NT2/D1 (cell line): Measurements from ENCODE around the gene NPHS1.

Source experiments
- DNase-seq: peaks from one replicate; pipeline ENCODE4 v3.0.0-alpha.2; 2011; ENCODE audit warnings: low read depth, low spot score
- H3K27me3 ChIP-seq: 2 replicates; pipeline ENCODE4 v1.6.0; 2011; ENCODE audit warnings: mild to moderate bottlenecking; ENCODE audit not compliant: insufficient read length, insufficient read depth
- H3K36me3 ChIP-seq: 2 replicates; pipeline ENCODE4 v1.6.1; 2011; ENCODE audit warnings: mild to moderate bottlenecking, low read length, mixed read lengths; ENCODE audit not compliant: insufficient read depth, insufficient read length
- H3K4me1 ChIP-seq: 2 replicates; pipeline ENCODE4 v1.5.1; 2011; ENCODE audit not compliant: insufficient read depth, insufficient read length
- H3K4me3 ChIP-seq: 2 replicates; pipeline ENCODE4 v1.5.1; 2011; ENCODE audit warnings: low read depth; ENCODE audit not compliant: insufficient read length
- H3K9ac ChIP-seq: 2 replicates; pipeline ENCODE4 v1.6.0; 2011; ENCODE audit warnings: low read depth; ENCODE audit not compliant: insufficient read length
- H3K9me3 ChIP-seq: 2 replicates; pipeline ENCODE4 v1.5.1; 2011; ENCODE audit warnings: mild to moderate bottlenecking, low read length; ENCODE audit not compliant: insufficient read depth
- SUZ12 ChIP-seq: IDR thresholded peaks from 2 replicates; pipeline ENCODE4 v1.6.1; 2011; ENCODE audit not compliant: insufficient read length, insufficient read depth; ENCODE audit errors: extremely low read depth
- YY1 ChIP-seq: IDR thresholded peaks from 2 replicates; pipeline ENCODE4 v1.6.1; 2011; ENCODE audit not compliant: insufficient read length, insufficient read depth
- ZNF274 ChIP-seq: IDR thresholded peaks from 2 replicates; pipeline ENCODE4 v1.6.1; 2011; ENCODE audit warnings: mild to moderate bottlenecking, low read depth, low read length

The NPHS1 gene

DNA sequence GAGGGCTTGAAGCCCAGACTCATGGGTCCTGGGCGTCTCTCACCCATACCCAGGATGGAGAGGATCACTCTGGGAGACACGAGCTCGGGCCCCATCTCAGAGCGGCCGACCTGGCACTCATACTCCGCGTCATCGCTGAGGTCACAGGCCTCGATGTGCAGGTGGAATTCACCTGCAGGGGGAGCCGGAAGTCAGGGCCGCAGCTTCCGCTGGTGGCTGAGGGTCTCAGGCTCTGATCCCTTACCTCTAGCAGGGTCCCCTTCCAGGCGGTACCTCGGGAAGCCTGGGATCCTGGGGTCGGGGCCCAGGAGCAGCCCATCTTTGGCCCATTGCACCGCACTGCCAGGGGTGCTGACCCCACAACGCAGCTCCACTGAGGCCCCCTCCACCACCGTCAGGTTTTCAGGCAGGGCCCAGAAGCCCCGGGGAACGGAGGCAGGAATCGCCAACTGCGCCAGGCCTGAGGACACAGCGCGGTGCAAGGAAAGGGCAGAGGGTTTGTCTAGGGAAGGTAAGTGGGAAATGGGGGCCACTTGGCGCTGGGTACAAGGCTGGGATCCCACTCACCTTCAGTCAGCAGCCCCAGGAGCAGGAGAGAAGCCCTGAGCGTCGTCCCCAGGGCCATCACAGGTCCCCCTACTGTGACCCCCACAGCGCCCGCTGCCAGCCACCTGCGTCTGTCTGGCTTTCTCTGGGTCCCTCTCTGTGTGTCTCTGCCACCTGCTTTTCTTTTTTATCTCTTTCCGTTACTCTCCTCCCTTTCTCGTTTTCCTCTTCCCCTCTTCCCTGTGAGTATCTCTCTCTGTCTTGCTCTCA, 883 bp downstream of the NPHS1 start:
- H3K36me3 ChIP-seq, result no peaks in the 10 kb centered on the region
- H3K27me3 ChIP-seq, result peaks cover 48% of the 10 kb centered on the region
- H3K4me3 ChIP-seq, result no peak overlapping the region
- no peaks in the 10 kb centered on the region for H3K9me3 ChIP-seq
- no peak overlapping the region for H3K9ac ChIP-seq
- peaks cover 4% of the 10 kb centered on the region for H3K4me1 ChIP-seq
- no peak for DNase-seq
- no peak for TF ChIP-seq ZNF274
- TF ChIP-seq SUZ12, result no peak
- no peak for TF ChIP-seq YY1

DNA sequence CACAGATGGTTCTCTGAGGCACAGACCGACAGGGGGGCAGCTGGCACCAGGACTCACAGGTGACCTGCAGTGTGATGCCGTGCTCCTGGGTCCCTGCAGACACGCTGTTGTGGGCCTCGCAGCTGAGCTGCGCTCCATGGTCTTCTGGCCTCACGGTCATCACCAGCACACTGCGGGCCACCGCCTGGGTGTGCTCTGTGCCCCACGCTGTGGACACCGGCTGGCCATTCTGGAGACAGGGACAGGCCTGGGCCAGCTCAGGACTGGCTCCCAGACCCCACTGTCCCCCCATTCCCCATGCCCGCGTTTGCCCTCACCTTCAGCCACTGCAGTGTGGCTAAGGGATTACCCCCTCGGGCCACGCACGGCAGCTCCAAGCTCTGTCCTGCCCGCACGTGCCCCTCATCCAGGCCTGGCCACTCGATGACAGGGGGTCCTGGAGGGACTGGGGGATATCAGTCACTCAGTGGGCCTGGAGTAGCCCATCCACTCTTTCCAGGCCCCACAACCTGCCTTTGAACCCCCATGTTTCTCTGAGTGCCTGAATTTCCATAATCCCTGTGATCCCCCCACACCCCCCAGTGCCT, 3.3 kb downstream of the NPHS1 start:
- TF ChIP-seq ZNF274 (no peak), YY1 (no peak), SUZ12 (no peak)
- no peak for DNase-seq
- Histone ChIP-seq H3K4me1 (peaks cover 7% of the 10 kb centered on the region), H3K36me3 (no peaks in the 10 kb centered on the region), H3K4me3 (no peak overlapping the region), H3K9ac (no peak overlapping the region), H3K27me3 (peaks cover 52% of the 10 kb centered on the region), H3K9me3 (no peaks in the 10 kb centered on the region)

DNA sequence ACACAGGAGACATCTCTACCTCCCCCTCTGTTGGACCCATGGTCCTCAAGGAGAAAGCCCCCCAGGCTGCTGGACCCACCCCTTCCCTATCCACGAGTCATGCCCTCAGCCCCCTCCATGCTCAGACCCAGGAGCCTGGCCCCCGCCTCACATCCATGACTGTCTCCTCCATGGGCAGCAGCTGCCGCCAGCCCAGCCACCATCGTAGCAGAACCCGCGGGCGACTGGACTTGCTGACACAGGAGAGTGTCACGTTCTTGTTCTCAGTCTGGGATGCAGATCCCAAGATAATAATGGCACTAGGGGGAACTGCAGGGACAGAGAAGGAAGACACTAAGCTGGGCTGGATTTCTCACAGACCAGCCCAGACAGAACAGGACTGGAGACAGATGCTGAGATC, 3.8 kb downstream of the NPHS1 start:
- H3K4me1 ChIP-seq, result peaks cover 7% of the 10 kb centered on the region
- H3K9ac ChIP-seq, result no peak overlapping the region
- H3K4me3 ChIP-seq, result no peak overlapping the region
- H3K27me3 ChIP-seq, result peaks cover 57% of the 10 kb centered on the region
- no peaks in the 10 kb centered on the region for H3K9me3 ChIP-seq
- H3K36me3 ChIP-seq, result no peaks in the 10 kb centered on the region
- no peak for DNase-seq
- no peak for TF ChIP-seq ZNF274
- TF ChIP-seq YY1, result no peak
- TF ChIP-seq SUZ12, result no peak

DNA sequence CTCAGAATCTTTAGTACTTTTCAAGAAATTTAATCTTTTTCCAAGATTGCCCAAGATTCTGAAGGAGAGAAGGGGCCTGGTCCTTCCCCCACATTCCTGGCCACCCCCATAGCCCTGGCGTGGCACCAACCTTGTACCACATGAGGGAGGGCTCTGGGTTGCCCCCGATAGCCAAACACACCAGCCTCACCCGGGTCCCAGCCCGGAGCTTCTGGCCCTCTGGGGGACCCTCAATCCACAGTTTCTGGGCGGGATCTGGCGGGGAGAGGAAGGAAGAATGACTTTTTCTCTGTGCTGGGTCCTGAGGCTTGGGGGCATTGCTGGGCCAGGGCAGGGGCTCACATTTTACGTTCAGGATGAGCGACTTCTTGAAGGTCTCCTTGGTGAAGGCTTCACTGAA, 4.4 kb downstream of the NPHS1 start:
- H3K27me3 ChIP-seq, result peaks cover 59% of the 10 kb centered on the region

DNA sequence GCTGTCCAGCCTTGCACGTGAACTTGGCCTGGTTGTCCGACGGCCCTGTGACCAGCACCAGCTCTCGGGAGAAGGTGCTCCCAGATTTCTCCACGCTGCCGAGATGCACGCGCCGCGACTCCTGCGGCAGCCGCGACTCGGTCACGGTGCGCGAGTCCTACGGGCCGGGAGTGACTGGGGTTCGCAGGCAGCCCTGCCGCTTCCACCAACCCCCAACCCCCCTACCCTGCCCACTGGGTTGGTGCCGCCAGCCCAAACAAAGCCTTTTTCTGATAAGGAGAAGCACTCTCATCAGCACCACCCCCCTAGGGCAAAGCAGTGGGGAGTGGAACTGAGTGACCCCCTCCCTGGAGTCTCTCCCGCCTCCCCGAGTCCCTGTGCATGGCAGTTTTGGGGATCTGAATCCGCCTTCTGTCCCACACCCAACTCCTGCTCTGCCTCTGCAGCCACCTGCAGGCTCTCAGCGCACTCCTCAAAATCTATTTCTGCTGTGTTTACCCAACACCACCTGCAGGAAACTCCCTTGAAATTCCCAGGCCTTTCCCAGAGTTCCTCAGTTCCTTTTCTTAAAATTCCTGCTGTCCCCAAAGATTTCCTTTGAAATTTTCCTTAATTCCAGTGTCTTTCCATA, 6.2 kb downstream of the NPHS1 start:
- no peak overlapping the region for H3K9ac ChIP-seq
- no peak for DNase-seq
- H3K27me3 ChIP-seq, result peaks cover 77% of the 10 kb centered on the region
- H3K9me3 ChIP-seq, result no peaks in the 10 kb centered on the region
- peak overlapping the region; percentile 32 for H3K4me3 ChIP-seq
- TF ChIP-seq SUZ12 (no peak), ZNF274 (no peak), YY1 (no peak)
- H3K4me1 ChIP-seq, result peaks cover 4% of the 10 kb centered on the region
- no peaks in the 10 kb centered on the region for H3K36me3 ChIP-seq

More for the DNA sequence above, 4.4 kb downstream of the NPHS1 start:
- Histone ChIP-seq H3K4me1 (peaks cover 6% of the 10 kb centered on the region), H3K36me3 (no peaks in the 10 kb centered on the region), H3K9ac (no peak overlapping the region), H3K9me3 (no peaks in the 10 kb centered on the region), H3K4me3 (no peak overlapping the region)
- no peak for DNase-seq
- TF ChIP-seq ZNF274, result no peak
- no peak for TF ChIP-seq YY1
- no peak for TF ChIP-seq SUZ12

DNA sequence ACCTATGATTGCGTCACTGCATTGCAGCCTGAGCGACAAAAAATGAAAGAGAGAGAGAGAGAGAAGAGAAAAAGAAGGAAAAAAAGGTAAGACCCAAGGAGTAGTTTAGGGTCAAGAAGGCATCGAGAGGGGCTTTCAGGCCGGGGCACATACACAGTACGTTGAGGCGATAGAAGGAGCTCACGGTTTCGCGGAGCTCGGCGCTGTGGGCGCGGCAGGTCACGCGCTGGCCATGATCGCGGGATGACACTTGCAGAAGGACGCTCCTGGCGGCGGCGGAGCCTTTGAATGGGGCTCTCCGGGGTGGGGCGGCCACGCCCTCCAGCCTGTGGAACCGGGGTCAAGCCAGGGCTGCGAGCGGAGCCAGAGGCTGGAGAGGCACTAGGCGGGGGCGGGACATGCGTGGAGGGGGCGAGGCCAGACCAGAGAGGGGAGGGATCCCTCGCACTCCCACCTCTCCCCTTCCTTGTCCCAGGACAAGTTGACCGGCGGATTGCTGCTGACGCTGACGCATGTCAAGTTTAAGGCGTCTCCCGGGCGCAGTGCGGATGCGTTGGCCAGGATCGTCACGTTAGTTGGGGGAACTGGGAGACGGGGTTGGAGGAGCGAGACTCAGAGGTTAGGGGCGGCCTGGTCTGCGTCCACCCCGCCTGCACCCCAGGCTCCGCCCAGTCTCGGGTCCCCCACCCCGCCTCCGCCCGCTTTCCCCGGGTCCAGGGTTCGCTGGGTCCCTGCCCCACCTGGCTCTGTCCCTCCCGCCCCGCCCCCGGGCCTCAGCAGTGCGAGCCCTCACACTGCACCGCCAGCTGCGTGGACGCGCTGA, 6.9 kb downstream of the NPHS1 start:
- Histone ChIP-seq H3K9ac (no peak overlapping the region), H3K36me3 (no peaks in the 10 kb centered on the region), H3K4me3 (peak overlapping the region; percentile 32), H3K9me3 (no peaks in the 10 kb centered on the region), H3K27me3 (peaks cover 70% of the 10 kb centered on the region), H3K4me1 (peaks cover 4% of the 10 kb centered on the region)
- no peak for DNase-seq
- TF ChIP-seq YY1, result no peak
- no peak for TF ChIP-seq ZNF274
- no peak for TF ChIP-seq SUZ12
